RPMI8226 (cell line): ENCODE measurements around the gene CFL1.
A peak's percentile ranks its signal among the peaks of the same experiment; 100 is the strongest.
"Not testable (repeated sequence)": the region's sequence is repeated elsewhere in the genome, so short reads cannot be mapped to it uniquely, and the experiment has no call there.

ENCODE experiments used
- DNase-seq: peaks from one replicate; pipeline ENCODE4 v3.0.0-alpha.2; 2015

CFL1 gene

DNA sequence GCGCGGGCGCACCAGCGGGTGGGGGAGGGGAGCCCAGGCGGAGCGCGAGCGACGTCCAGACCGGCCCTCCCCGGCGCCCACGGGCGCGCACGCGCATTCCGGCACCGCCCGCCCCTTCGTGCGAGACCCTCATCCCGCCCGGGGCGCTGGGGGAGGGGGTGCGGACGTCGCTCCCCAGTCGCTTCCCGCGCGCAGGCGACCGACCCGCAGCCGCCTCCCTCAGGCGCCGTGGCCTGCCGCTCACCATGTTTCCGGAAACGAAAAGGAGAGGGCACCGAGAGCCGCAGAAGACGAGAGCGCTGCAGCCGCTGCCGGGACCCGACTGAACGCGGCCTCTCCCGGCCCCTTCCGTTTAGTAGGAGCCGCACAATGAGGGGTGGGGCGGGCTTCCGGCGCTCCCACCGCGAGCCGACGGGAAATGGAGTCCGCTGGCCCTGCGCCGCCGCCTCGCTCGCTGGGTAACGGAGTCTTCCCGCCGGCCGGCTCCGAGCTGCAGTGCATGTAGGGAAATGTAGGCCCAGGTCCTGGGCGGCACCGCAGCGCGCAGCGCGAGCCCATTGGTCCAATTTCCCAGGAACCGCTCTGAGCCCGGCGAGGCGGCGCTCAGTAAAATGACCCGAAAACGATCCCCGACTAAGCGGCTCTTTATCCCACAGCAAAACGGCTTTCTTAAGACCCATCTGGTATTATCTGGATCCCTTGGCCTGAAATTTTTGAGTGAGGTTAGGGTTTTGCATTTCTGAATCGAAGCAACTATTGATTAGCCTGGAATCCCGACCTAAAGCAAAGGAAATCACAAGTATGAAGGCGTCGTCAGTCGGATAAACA, at the start of gene CFL1:
CFL1 (minus strand) TSS at position 328 of the 828 bp plus-strand sequence; CDS start at position 247, 81 bp downstream.
- peak; percentile 99 for DNase-seq

DNA sequence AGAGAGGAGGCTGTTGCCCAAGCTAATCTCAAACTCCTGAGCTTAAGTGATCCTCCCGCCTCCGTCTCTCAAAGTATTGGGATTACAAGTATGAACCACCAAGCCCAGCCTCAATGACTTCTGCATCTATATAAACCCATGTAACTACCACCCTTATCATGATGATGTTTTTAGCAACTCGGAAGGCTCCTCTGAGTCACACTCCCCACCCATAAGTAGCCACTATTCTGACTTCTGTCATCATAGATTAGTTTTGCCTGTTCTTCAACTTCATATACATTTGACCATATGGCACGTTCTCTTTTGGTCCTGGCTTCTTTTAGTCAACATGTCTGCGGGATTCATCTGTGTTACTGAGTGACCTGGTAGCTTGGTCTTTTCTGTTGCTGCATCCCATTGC, 48.6 kb upstream of the CFL1 start:
- DNase-seq: no peak

DNA sequence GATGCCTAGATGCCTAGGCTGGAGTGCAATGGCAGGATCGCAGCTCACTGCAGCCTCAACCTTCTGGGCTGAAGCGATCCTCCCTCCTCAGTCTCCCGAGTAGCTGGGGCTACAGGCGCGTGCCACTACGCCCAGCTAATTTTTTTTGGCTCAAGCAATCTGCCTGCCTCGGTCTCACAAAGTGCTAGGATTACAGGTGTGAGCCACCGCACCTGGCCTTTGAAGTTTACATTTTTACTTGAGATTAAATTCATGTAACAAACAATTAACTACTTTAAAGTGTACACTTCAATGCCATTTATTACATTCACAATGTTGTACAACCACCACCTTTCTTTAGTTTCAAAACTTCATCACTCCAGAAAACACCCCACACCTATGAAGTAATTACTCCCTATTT, 45.7 kb upstream of the CFL1 start:
- no peak for DNase-seq

DNA sequence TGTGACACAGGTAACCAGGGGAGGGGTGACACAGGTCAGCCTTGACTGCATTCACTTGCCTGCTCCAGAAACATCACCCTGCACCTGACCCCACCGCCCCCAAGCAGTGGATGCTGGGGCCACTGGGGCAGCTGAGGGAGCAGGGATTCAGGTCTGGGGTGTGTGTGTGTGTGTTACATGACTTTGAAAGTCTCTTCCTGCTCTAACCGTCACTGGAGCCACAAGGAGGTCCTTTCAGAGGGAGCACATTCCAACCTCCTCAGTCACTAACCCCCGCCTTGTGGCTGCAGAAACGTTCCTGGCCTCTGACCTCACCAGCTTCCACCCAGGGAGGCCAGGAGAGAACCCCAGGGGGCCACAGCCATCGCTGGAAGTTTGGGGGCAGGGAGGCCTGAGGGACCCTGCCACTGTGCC, 45.1 kb upstream of the CFL1 start:
- no peak for DNase-seq

DNA sequence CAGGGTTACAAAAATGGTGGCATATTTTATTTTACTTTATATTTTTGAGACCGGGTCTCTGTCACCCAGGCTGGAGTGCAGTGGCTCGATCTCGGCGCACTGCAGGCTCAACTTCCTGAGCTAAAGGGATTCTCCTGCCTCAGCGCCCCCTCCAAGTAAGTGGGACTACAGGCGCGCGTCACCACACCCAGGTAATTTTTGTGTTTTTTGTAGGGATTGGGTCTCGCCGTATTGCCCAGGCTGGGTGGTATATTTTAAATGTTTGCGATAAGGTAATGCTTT, 42.9 kb upstream of the CFL1 start:
- DNase-seq: no peak

DNA sequence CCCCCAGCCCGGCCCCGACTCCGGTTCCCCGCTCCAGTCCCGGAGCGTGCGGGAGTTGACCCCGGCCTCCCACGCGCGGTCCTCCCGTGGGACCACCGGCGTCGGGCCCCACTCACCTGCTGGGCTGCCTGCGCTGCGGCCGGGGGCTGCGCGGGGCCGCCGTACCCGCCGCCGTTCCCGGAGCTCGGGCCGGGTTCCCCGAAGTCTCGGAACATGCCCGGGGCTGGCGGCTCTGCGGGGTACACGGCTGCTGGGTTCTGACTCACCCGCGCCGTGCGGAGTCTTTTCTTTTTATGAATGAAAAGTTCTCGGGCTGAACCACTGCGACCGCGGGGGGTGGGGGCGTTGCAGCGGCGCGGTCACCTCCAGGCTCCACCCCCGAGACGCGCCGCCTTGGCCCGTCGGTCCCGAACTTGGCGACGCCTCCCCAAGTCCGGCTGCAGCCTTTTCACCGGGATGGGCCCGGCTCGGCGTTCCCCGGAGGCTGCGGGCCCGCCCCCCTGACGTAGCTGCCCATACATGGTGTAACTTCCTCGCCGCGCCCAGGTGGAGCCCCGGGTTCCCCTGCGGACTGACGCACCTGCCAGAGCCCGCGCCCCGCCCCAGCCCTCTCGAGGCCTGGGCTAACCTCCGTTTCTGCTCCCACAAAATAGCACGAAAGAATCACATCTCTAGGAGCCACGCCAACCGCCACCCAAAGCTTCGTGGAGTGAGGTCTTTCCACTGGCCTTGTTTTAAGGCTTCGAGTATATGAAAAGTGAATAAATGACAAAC, 42.3 kb upstream of the CFL1 start, which contains the start of gene FOSL1:
FOSL1 (minus strand) TSS at position 264 of the 774 bp plus-strand sequence; CDS start at position 215, 49 bp downstream.
- DNase-seq: peak; percentile 99

DNA sequence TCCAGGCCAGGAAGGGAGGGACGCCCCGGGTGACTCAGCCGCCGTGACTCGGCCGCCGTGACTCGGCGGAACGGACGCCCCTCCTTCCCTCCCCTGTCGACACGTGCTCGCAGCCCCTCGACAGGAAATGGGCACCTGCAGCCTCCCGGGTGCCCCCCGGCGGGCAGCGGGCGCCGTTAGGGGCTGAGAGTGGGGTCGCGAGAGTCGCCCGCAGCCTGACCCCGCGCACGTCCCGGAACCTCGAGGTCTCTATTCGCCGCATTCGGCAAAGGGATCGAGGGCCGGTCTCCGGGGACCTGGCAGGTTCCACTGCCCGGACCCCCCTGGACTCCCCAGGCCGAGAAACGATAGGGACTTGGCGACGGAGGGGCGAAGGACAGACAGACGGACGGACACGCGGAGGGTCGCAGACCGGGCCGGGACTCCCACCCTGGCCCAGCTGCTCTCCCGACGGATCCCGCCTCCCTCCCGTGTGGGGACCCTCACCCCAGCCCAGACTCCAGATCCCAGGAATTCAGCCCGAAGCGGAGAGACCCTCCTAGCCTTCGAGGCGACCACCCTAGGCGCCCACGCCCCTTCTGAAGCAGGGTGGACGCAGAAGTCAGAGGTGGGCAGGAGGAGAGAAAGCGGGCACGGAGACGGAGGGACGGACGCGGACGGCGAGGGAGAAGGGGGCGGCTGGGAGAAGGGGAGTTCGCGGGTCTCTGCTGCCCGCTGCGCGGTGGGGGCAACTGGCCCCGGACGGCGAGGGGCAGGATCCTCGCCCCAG, 41.6 kb upstream of the CFL1 start:
- no peak for DNase-seq

DNA sequence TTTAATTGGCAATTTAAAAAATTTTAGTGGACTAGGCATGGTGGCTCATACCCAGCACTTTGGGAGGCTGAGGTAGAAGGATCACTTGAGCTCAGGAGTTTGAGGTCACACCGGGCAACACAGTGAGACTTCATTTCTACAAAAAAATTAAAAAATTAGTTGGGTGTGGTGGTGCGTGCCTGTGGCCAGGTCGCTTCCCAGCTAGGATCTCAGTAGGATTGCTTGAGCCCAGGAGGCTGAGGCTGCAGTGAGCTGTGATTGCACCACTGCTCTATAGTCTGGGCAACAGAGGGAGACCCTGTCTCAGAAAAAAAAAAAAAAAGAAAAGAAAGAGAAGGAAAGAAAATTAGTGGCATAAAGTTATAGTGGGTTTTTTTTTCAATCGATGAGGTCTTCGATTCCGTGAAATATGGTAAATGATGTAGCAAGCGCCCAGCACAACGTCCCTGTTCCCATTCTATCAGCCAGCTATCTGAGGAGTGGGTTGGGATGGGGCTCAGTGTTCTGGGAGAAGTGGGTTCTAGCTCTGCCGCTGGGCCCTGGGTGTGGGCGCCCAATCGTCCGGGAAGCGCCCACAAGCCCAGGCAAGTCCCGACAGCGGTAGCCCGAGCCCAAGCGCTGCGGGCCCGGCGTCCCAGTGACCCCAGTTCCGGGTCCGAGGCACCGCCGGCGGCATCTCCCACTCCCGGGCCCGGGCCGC, 40.8 kb upstream of the CFL1 start:
- peak; percentile 49 for DNase-seq

DNA sequence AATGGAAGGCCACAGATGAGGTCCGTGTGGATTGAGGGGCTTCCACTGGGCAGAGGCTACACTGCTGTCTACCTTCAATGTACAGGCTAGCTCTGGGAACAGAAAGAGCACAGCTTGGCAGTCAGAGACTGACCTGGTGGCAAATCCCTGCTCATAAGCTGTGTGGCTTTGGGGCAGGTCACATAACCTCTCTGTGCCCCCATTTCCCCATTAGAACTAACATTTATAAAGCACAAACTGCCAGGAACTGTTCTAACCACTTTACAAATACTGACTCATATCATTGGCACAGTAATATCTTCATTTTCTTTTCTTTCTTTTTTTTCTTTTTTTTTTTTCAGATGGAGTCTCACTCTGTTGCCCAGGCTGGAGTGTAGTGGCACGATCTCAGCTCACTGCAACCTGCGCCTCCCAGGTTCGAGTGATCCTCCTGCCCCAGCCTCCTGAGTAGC, 39.1 kb upstream of the CFL1 start:
- DNase-seq: no peak

DNA sequence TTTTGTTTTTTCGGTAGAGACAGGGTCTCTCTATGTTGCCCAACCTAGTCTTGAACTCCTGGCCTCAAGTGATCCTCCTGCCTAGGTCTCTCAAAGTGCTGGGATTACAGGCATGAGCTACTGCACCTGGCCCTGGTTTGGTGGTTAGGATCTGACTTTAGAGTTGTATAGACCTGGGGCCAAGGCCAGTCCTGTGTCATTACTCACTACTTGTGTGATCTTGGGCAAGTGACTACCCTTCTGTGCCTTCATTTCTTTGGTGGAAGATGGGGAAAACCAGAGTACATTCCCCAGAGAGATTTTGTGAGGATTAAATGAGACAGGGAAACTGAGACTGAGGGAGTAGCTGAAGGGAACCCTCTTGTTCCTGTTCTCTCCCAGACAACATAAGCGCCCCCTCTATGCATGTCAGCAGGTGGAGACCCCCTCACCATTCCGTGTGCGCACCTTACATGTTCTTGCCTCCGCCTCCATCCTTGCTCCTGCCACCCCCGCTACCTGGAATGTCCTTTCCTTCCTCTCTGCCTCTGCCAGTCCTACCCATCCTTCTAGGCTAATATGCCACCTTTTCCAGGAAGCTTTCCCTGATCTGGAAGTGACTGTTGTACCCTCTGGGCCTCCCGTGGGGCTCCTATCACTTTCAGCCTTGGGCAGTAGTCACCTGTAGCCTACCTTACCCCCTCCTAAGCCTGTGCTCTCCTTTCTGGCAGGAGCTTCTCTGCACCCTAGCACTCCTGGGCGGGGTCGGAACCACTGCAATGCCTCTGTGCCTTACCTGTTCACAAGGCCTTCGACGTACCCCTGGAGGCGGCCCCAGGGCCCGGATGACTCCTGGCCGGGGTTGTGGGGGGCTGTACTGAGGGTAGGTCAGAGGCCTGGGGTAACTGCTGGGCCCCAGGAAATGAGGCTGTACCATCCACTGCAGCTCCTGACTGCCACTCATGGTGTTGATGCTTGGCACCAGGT, 38.3 kb upstream of the CFL1 start:
- DNase-seq: no peak

DNA sequence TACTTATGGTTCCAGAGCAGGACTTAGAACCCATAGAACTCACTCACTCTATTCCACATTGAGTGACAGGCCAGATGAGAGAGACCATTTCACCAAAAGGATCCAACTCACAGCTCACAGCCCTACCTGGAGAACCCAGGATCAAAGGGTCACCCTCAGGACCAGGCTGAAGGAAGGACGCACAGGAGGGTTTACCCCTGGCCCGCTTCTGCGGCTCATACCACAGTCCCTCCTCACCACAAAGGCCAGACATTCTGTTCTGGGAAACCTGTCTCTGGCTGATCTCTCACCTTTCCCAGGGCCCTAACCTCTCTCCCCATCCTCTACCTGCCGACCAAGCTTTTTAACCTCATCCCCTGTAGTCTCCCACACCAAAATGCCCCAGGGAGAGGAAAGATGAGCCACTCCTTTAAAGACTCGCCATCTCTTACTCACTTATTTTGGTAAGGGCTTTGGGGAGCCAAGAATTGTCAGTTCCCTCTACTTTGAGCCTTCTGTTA, 37.6 kb upstream of the CFL1 start:
- DNase-seq: no peak

DNA sequence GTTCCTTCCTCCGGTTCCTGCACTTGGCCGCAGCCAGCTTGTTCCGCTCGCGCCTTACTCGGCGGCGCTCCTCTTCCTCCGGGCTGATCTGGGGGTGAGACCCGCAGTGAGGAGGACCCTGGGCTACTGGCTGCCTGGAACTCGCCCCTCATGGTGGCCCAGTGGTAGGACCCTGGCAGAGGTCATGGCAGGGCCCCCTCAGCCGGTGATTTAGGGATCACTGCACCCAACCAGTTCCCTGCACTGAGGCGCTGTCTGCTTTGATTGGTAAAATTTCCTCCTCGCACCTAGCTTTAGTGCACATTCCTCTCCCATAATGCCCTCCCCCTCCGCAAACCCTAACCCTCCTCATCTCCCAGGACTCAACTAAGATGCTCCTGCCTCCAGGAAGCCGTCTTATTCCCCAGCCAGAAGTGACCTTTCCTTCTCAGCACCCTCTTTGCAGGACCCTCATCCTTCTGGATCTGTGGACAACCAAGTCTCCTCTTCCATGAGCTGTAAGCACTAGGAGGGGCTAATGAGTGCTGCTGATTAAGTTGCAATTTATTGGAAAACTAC, 36.1 kb upstream of the CFL1 start:
- no peak for DNase-seq

DNA sequence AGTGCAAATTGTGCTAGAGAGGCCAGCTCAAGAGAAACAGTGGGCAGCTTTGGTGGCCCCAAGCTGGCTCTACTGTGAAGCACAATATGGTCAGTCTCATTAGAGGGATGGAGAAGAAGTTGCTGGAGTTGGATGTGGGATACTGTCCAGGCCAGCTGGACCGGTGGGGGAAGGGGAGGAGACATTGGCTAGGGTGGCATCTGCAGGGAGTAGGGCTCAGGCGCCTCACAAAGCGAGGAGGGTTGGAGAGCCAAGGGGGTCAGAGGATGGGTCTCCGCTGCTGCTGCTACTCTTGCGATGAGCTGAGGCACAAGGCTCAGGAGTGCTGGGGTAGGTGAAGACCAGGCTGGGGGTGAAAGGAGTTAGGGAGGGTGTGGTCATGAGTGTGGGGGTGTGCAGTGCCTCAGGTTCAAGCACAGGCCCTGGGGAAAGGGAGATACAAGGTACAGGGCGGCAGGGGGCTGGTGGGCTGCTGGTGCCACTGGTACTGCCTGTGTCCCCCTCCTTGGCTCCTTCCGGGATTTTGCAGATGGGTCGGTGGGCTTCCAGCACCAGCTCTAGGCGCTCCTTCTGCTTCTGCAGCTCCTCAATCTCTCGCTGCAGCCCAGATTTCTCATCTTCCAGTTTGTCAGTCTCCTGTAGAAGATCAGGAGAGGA, 34.8 kb upstream of the CFL1 start:
- no peak for DNase-seq

DNA sequence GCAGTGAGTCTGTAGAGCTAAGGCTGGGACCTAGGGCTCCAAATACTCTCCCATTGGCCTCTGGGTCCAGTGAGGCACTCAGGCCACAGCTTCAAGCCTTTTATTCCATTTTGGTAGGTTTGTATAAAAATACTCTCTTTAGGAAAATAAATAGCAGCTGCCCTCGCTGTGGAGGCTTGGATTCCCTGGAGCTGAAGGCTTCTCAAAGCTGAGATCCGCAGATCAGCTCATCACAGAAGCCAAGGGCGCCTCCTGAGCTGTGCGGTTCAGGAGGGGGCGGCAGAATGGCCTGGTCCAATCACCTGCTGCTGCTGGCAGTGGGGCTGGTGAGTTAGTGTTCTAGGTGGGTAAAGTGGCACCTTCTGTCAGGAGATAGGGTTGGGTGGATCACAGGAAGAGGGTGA, 34.2 kb upstream of the CFL1 start:
- not testable (repeated sequence) for DNase-seq

DNA sequence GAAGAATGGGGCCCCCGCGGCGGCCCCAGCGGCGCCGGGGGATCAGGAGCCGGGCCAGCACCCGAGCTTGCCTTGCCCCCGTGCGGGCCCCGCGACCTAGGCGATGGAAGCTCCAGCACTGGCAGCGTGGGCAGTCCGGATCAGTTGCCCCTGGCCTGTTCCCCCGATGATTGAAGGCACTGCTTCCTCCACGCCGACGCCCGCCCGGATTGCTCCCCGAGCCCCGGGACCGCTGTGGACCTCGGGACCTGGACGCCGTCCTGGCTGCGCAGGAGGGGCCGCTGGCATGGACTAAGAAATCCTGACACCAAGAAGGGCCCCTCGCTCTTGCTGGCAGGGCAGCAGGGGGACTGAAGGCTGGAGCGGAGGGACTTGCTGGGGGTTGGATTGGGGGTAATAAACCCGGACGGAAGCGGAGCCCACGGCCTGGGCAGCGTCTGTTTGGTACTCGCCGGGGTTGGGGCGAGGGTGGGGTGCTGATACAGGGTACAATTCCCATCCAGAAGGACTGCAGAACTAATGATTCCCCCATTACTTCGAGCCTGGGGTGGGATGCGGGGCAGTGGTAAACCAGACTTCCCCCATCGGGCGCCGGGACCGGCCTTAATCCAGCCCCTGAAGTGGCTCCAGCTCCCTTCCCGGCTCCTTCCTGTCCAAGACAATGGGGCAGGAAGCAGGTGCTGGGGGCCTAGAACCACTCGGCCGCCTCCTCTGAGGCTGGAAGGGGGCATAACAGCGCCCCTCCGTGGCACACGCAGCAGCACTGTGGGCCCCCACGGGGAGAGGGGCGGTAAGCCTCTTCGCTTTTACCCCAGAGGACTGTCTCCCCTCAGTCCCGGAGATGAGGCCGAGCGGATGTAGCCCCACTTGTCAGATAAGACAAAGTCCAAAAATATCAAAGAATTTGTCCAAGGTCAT, 33.5 kb upstream of the CFL1 start:
- DNase-seq: peak; percentile 49

DNA sequence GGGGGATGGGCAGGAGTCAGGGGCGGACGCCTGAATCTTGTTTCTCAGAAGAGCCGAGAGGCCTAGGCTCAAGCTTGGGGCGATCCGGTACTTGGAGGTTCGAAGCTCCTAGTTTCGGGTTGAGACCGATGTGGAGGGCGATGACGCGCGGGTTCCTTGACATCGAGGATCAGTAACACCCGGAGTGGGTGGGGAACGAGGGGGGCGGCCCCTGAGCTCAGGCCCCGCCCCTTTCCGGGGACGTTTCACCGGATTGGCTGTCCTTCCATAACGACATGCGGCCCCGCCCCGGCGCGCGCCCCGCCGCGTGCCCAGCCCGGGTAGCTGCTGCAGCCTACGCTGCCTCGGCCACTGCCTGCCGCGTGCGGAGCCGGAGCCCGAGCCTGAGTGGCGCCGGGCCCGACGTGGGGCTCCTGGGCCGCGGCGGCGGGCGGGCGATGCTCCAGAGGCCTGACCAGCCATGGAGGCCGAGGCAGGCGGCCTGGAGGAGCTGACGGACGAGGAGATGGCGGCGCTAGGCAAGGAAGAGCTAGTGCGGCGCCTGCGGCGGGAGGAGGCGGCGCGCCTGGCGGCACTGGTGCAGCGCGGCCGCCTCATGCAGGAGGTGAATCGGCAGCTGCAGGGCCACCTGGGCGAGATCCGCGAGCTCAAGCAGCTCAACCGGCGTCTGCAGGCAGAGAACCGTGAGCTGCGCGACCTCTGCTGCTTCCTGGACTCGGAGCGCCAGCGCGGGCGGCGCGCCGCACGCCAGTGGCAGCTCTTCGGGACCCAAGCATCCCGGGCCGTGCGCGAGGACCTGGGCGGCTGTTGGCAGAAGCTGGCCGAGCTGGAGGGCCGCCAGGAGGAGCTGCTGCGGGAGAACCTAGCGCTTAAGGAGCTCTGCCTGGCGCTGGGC, 32.6 kb upstream of the CFL1 start, which contains the start of gene CCDC85B:
CCDC85B (plus strand) TSS at position 350 of the 895 bp plus-strand sequence; CDS start at position 461, 111 bp downstream.
- peak; percentile 99 for DNase-seq

DNA sequence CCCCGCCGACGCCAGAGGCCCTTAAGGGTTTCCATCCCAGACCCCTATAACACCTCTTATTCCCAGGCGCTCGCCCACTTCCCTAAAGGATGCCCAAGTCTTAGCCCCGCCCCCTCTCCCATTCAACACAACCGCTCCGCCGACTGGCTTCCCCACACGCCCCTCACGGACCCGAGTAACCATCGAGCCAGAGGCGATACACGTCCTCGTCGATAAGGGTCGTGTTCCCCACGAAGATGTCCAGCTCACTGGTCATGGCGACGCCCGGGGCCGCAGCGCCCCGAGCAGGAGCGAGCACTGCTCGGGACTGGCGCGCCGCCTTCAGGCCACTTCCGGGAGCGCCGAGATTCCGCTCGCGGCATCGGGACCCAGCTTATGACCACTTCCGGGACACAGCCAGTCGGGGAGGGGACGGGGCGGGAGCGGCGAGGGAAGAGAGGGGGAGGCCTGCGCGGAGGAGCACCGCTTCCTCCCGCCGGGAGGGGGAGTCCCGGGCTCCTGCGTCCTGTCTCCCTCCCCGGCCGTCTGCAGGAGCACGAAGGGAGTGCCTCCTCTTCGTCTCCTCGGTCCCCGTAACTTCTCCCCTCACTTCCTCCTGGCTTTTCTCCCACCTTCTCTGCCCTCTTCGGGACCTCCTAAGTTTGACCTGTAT, 30.3 kb upstream of the CFL1 start, which contains the start of gene FIBP:
FIBP (minus strand) TSS at position 309 of the 652 bp plus-strand sequence; CDS start at position 256, 53 bp downstream.
- DNase-seq: peak; percentile 100
